ENCODE measurements around the gene MCM9.

MCM9 gene

DNA sequence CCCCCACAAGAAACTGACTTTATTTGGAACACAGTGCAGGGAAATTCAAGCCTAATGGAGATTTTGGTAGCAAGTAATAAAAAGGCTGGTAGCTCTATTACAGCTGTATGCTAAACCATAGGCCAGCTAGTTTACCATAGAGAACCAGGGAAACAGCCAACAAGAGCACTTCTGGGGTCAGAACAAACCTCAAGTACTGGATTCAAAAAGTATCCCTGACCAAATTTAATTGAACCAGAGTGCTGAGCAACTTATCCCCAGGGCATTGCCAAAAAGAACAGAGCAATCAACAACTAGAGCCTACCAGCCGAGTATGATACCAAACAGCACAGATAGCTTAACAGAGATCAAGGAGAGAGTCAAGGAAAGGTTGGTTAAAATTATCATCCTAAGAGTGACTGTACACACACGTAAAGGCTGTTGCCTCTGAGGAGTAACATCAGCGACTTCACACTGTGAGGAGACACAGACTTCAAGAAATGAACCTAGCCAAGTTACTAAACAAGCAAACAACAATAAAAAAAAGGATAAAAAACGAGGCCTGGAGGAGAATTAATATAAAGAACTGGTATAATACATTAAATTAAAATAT is 52.5 kb downstream of the MCM9 start:
- TF ChIP-seq, protein P1, sequence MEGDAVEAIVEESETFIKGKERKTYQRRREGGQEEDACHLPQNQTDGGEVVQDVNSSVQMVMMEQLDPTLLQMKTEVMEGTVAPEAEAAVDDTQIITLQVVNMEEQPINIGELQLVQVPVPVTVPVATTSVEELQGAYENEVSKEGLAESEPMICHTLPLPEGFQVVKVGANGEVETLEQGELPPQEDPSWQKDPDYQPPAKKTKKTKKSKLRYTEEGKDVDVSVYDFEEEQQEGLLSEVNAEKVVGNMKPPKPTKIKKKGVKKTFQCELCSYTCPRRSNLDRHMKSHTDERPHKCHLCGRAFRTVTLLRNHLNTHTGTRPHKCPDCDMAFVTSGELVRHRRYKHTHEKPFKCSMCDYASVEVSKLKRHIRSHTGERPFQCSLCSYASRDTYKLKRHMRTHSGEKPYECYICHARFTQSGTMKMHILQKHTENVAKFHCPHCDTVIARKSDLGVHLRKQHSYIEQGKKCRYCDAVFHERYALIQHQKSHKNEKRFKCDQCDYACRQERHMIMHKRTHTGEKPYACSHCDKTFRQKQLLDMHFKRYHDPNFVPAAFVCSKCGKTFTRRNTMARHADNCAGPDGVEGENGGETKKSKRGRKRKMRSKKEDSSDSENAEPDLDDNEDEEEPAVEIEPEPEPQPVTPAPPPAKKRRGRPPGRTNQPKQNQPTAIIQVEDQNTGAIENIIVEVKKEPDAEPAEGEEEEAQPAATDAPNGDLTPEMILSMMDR (IDR thresholded peaks at IDR 0.05; ENCODE audit: low read depth, low read length, missing control alignments), result no peak
- no peak overlapping the region for H3K4me3 ChIP-seq (ENCODE audit: low read depth, low read length)
- DNase-seq (ENCODE audit: low read depth), result no peak
- in situ Hi-C loops (cut with HindIII; ENCODE audit: low sequenced_read_pairs), result no loop called here

DNA sequence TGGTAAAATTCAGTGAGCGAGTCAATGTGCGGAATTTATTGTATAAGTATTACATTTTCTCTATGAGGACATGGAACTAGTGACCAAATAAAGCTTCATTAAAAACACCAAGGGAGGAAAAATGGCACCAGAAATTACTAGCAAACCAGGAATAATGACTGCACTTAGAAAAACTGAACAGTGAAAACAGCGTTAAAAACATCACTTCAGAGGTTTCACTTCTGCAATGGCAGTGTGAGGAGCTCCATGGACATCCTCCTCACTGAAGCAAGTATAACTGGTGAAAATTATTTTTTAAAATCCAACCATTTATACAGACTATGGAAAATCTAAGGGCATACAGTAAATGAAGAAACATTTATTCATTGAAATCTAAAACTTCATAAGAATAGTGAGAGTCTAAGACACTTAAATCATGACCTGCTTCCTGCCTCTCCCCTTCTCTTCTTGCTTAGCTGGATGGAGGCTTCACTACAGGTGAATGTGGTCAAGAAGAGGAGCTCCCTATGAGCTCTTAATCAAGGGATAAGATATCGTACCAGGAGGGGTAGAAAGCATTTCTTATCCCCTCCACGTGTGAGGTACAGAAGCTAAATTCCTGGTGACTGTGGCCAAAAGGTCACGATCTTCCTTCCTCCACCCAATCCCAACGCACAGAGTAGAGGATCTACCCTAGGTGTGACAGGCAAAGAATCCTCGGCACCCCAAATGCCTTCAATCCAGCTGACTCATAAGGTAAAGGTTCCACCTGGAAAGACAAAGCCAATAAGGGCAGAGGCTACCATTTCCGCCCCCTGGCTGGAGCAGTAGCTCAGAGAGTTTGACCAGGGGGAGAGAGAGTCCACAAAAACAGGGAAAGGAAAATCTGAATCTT is 53.3 kb downstream of the MCM9 start:
- H3K4me3 ChIP-seq (ENCODE audit: low read depth, low read length), result no peak overlapping the region
- no peak for DNase-seq (ENCODE audit: low read depth)
- TF ChIP-seq, protein P1 (IDR thresholded peaks at IDR 0.05; ENCODE audit: low read depth, low read length, missing control alignments), result no peak
- in situ Hi-C loops (cut with HindIII; ENCODE audit: low sequenced_read_pairs), result no loop called here

DNA sequence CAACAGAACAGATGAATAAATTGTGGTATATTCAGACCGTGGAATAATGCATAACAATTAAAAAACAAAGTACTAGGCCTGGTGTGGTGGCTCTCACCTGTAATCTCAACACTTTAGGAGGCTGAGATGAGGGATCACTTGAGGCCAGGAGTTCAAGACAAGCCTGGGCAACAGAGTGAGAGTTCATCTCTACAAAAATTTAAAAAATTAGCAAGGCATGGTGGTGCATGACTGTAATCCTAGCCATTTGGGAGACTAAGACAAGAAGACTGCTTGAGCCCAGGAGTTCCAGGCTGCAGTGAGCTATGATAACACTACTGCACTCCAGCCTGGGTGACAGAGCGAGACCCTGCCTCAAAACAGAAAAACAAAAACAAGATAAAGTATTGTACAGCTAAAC is 57.2 kb downstream of the MCM9 start:
- H3K4me3 ChIP-seq (ENCODE audit: low read depth, low read length), result no peak overlapping the region
- TF ChIP-seq, protein P1 (IDR thresholded peaks at IDR 0.05; ENCODE audit: low read depth, low read length, missing control alignments), result no peak
- in situ Hi-C loops (cut with HindIII; ENCODE audit: low sequenced_read_pairs), result no loop called here
- no peak for DNase-seq (ENCODE audit: low read depth)

DNA sequence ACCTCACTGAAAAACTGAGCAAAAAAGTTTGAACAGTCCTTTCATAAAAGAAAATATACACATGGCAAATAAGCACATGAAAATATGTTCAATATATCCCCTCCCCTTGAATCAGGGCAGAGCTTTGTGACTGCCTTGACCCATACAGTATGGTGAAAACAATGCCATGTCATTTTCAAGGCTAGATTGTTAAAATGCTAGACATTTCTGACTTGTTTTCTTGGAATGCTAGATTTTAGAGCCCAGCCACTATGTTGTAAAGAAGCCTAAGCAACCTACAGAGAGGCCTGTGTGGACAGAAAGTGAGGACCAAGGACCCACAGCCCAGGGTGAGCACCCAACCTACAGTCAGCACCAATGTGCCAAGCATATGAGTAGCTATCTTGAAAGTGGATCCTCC is 58.1 kb downstream of the MCM9 start:
- H3K4me3 ChIP-seq (ENCODE audit: low read depth, low read length), result no peak overlapping the region
- in situ Hi-C loops (cut with HindIII; ENCODE audit: low sequenced_read_pairs), result no loop called here
- TF ChIP-seq, protein P1 (IDR thresholded peaks at IDR 0.05; ENCODE audit: low read depth, low read length, missing control alignments), result no peak
- no peak for DNase-seq (ENCODE audit: low read depth)

DNA sequence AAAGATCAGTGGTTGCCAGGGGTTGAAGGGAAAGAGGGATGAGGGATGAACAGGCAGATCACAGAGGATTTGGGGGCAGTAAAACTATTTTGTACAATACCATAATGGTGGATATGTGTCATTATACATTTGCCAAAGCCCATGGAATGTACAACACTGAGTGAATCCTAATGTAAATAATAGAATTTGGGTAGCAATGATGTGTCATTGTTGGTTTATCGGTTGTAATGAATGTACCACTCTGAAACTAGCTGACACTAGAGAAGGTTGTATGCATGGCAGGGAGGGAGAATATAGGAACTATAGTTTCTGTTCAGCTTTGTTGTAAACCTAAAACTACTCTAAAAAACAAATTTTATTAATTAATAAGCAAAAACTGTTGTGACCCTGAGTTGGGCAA is 58.8 kb downstream of the MCM9 start:
- no peak for DNase-seq (ENCODE audit: low read depth)
- H3K4me3 ChIP-seq (ENCODE audit: low read depth, low read length), result no peak overlapping the region
- in situ Hi-C loops (cut with HindIII; ENCODE audit: low sequenced_read_pairs), result no loop called here
- TF ChIP-seq, protein P1 (IDR thresholded peaks at IDR 0.05; ENCODE audit: low read depth, low read length, missing control alignments), result no peak

- no peak for DNase-seq (ENCODE audit: low read depth)
- TF ChIP-seq, protein P1 (IDR thresholded peaks at IDR 0.05; ENCODE audit: low read depth, low read length, missing control alignments), result no peak
- in situ Hi-C loops (cut with HindIII; ENCODE audit: low sequenced_read_pairs), result no loop called here
- no peak overlapping the region for H3K4me3 ChIP-seq (ENCODE audit: low read depth, low read length)
Measured at GRCh38 chr6:118875672-118876071, 59.3 kb downstream of the MCM9 start.

Measured in astrocyte of the cerebellum (primary cell).